Measurements from ENCODE around the gene F2RL3.

F2RL3 gene

GRCh38 chr19:16896146-16897028, 7.6 kb downstream of the F2RL3 start:
- DNase-seq, result no peak

GRCh38 chr19:16897029-16897855, 8.4 kb downstream of the F2RL3 start:
- DNase-seq, result peak; percentile 65

GRCh38 chr19:16897856-16898161, 9.0 kb downstream of the F2RL3 start:
- DNase-seq, result no peak

- DNase-seq, result no peak
These were observed 9.7 kb downstream of the F2RL3 start for GRCh38 chr19:16898361-16899015.

GRCh38 chr19:16899566-16900075, 10.8 kb downstream of the F2RL3 start:
- peak; percentile 14 for DNase-seq

GRCh38 chr19:16901491-16902175, 12.8 kb downstream of the F2RL3 start:
- no peak for DNase-seq

GRCh38 chr19:16902545-16902944, 13.7 kb downstream of the F2RL3 start:
- no peak for DNase-seq

GRCh38 chr19:16903347-16903746, 14.5 kb downstream of the F2RL3 start:
- DNase-seq, result no peak

GRCh38 chr19:16904599-16904998, 15.8 kb downstream of the F2RL3 start:
- DNase-seq, result no peak

GRCh38 chr19:16908759-16909158, 20.0 kb downstream of the F2RL3 start:
- no peak for DNase-seq

- DNase-seq, result no peak
These were observed 22.2 kb downstream of the F2RL3 start for GRCh38 chr19:16911046-16911445.

- no peak for DNase-seq
These were observed 24.0 kb downstream of the F2RL3 start for GRCh38 chr19:16912780-16913179.

- DNase-seq, result no peak
These were observed 25.6 kb downstream of the F2RL3 start for GRCh38 chr19:16914421-16914820.

- DNase-seq, result no peak
These were observed 26.3 kb downstream of the F2RL3 start for GRCh38 chr19:16915135-16915534.

- DNase-seq, result no peak
These were observed 26.9 kb downstream of the F2RL3 start for GRCh38 chr19:16915734-16916133.

- DNase-seq, result no peak
These were observed 28.6 kb downstream of the F2RL3 start for GRCh38 chr19:16917401-16917800.

GRCh38 chr19:16919496-16919895, 30.7 kb downstream of the F2RL3 start:
- no peak for DNase-seq

- no peak for DNase-seq
These were observed 32.2 kb downstream of the F2RL3 start for GRCh38 chr19:16920816-16921529.

- DNase-seq, result no peak
These were observed 33.2 kb downstream of the F2RL3 start for GRCh38 chr19:16921766-16922591.

- DNase-seq, result no peak
These were observed 33.8 kb downstream of the F2RL3 start for GRCh38 chr19:16922592-16922934.

GRCh38 chr19:16922949-16923348, 34.1 kb downstream of the F2RL3 start:
- DNase-seq, result no peak
